ENCODE results near the gene ST6GALNAC4. TPM values are rescaled to one million over a fixed set of nuclear protein-coding genes. Genes with fewer than 3 reads are reported as not detected.

Gene ST6GALNAC4
- total RNA-seq, 4 donors from 2014 or later = 25.2 to 49.7 (median 31.7) TPM

DNA sequence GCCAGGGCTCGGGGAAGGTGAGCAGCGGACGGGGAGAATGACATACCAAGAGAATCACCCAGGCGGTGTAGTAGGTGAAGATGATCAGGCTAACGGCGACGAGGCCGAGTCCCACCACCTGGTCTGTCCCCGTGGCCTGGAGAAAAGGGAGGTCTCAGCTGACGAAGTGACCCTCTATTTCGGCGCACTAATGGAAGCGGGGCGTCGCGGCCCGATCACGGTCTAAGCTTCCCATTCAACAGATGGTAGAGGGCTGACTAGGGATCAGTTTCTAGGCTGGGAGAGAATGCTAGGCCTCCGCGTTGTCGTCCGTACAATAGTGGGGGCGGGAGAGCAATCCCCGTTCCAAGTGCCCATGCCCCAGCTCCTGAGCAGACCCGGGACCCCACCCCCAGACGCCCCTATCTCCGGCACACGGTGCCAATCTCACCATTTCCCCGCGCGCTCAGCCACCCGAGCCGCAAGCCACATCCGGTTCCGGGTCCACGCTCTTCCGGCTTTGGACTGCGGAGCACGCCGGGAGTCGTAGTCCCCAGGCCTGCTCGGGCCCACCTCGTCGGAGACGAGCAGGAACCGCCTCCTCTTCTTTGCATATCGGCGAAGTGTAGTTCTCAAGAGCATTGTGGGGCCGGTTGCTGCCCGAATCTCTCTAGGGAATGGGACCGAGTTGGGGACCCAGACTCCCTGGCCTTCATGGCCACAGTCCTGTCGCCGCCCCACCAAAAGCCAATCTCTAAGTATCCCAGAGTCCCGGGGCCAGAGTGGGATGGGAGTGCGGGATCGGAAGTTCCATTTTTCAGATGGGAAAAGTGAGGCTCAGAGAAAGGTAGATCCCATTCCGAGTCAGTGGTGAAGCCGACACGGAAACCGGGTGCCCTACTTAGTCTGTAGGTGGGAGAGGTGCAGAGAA is 20.8 kb upstream of the ST6GALNAC4 start, which contains the start of gene DPM2:
Gene DPM2 (minus strand): TSS at position 467 of the 910 bp plus-strand sequence. CDS start 34 bp downstream, at position 433.
- WGBS, 2 donors (ENCODE audit: low coverage in 1 of 2) = 3 to 14% methylated on average over 9 to 18 of the region's 60 CpGs
- Histone ChIP-seq H3K9me3 (no peaks in the 10 kb centered on the region), H3K27me3 (no peaks in the 10 kb centered on the region), H3K4me3 (peak within 1 kb of the TSS; percentile 82 to 97), H3K27ac (peak within 1 kb of the TSS; percentile 16 to 76 (median 71)), H3K4me1 (peaks cover 0 to 58% (median 27%) of the 10 kb centered on the region in 3 donors), H3K36me3 (peaks cover 0 to 54% of the 10 kb centered on the region in 2 donors)
- peak; percentile 9 to 57 for TF ChIP-seq POLR2A (IDR thresholded peaks at IDR 0.05)
- TF ChIP-seq POLR2AphosphoS5 (IDR thresholded peaks at IDR 0.05) = peak; percentile 87
- TF ChIP-seq, protein P1, sequence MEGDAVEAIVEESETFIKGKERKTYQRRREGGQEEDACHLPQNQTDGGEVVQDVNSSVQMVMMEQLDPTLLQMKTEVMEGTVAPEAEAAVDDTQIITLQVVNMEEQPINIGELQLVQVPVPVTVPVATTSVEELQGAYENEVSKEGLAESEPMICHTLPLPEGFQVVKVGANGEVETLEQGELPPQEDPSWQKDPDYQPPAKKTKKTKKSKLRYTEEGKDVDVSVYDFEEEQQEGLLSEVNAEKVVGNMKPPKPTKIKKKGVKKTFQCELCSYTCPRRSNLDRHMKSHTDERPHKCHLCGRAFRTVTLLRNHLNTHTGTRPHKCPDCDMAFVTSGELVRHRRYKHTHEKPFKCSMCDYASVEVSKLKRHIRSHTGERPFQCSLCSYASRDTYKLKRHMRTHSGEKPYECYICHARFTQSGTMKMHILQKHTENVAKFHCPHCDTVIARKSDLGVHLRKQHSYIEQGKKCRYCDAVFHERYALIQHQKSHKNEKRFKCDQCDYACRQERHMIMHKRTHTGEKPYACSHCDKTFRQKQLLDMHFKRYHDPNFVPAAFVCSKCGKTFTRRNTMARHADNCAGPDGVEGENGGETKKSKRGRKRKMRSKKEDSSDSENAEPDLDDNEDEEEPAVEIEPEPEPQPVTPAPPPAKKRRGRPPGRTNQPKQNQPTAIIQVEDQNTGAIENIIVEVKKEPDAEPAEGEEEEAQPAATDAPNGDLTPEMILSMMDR (IDR thresholded peaks at IDR 0.05) = no peak
- TF ChIP-seq EP300 (IDR thresholded peaks at IDR 0.05) = no peak
- ATAC-seq = peak; percentile 85

DNA sequence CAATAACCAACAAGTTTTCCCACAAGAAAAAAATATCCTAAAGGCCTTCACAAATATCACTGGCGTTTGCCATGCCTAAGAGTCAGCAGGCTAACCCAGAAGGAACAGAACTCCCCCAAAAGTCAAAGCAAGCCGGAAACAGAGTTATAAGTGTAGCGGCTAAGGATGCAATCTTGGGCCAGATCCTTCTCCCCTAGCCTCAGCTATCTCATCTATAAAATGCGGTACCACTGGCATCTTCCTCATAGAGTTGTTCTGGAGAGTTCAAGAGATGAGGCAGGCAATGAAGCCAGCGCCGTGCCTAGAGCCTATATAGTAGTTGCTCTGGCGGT is 20.2 kb upstream of the ST6GALNAC4 start:
- H3K27ac ChIP-seq = peak overlapping the region in 3 of 4 donors; percentile 71 to 76 (median 71)

DNA sequence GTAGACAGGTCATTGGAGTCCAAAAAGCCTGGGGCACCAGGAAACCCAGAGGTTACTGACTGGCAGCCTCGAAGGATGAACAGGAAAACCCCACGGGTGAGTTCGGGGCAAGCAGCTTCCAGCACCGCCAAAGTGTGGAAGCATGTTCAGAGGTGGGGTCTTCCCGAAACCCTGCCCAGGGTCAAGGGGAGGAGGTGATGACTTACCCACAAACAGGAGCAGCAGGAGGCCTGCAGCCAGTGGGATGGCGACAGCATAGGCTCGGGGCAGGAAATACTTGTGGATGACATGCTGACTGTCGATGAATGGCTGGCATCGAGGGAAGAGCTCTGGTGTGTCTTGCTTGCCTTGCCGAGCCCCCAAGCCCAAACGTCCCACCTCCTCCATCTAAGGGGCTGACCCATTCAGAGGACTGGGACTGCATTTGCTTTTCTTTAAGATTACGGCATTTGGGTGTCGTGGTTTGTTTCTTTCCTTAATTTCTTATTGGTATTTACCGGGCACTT is 19.6 kb upstream of the ST6GALNAC4 start:
- H3K4me1 ChIP-seq = peaks cover 0 to 49% (median 22%) of the 10 kb centered on the region in 3 donors
- TF ChIP-seq POLR2A (IDR thresholded peaks at IDR 0.05) (no peak), POLR2AphosphoS5 (IDR thresholded peaks at IDR 0.05) (no peak), EP300 (IDR thresholded peaks at IDR 0.05) (no peak)
- TF ChIP-seq, protein P1 (IDR thresholded peaks at IDR 0.05) = no peak
- H3K27ac ChIP-seq = no peak overlapping the region
- H3K36me3 ChIP-seq = peaks cover 0 to 42% of the 10 kb centered on the region in 2 donors
- H3K27me3 ChIP-seq = no peaks in the 10 kb centered on the region
- no peaks in the 10 kb centered on the region for H3K9me3 ChIP-seq
- ATAC-seq = no peak
- WGBS, 2 donors (ENCODE audit: low coverage in 1 of 2) = 62 to 74% methylated on average over 4 of the region's 14 CpGs
- H3K4me3 ChIP-seq = peak overlapping the region in 1 of 2 donors; percentile 82

More for the DNA sequence above, 20.2 kb upstream of the ST6GALNAC4 start:
- 0 to 27% methylated on average over 4 of the region's 7 CpGs for WGBS, 2 donors (ENCODE audit: low coverage in 1 of 2)
- TF ChIP-seq POLR2A (IDR thresholded peaks at IDR 0.05) (no peak), POLR2AphosphoS5 (IDR thresholded peaks at IDR 0.05) (no peak), EP300 (IDR thresholded peaks at IDR 0.05) (no peak)
- TF ChIP-seq, protein P1 (IDR thresholded peaks at IDR 0.05) = no peak
- no peak for ATAC-seq
- Histone ChIP-seq H3K36me3 (peaks cover 0 to 48% of the 10 kb centered on the region in 2 donors), H3K9me3 (no peaks in the 10 kb centered on the region), H3K4me3 (peak overlapping the region; percentile 82 to 97), H3K4me1 (peaks cover 0 to 52% (median 21%) of the 10 kb centered on the region in 3 donors), H3K27me3 (no peaks in the 10 kb centered on the region)

DNA sequence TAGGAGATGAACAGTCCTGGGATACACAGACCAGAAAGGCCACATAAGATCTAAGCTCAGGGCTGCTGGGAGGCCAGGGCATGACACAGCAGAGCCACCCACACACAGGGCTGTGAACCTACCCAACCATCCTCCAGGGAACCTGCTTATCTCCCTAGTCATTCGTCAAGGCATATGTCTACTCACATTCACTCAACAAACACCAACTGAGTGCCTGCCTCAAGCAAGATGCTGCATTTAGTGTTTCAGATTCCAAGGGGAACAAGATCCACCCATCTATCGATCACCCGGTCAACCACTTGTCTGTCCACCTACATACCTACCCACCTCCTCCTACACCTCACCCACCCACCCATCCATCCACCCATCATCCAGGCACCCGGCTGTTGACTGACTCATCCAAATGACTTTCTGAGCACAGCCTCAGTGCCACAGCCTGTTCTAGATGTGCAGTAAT is 19.0 kb upstream of the ST6GALNAC4 start:
- Histone ChIP-seq H3K36me3 (peaks cover 0 to 37% of the 10 kb centered on the region in 2 donors), H3K4me1 (peaks cover 0 to 50% (median 29%) of the 10 kb centered on the region in 3 donors), H3K27ac (no peak overlapping the region), H3K27me3 (no peaks in the 10 kb centered on the region), H3K9me3 (no peaks in the 10 kb centered on the region), H3K4me3 (no peak overlapping the region)
- WGBS, 2 donors (ENCODE audit: low coverage in 1 of 2) = 75 to 80% methylated on average over 4 of the region's 4 CpGs
- TF ChIP-seq EP300 (IDR thresholded peaks at IDR 0.05) = no peak
- no peak for ATAC-seq

DNA sequence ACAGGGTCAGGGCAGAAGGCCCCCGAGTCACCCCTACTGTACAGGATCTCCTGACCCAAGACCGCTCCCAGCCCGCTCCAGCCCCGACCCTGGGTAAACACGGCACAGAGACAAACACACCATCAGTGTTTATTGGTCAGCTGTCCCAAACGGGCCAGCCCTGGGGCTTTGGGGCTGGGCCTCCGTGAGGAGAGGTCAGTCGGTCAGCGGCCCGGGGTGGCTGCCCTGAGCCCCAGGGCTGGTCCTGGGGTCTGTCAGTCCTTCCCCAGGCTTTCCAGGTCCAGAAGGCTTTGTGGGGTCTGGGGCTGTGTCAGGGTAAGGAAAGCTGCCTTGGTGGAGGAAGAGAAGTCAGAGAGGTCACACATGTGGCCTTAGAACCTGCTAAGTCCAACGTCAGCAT is 18.1 kb upstream of the ST6GALNAC4 start:
- no peaks in the 10 kb centered on the region for H3K9me3 ChIP-seq
- WGBS, 2 donors (ENCODE audit: low coverage in 1 of 2) = 0 to 33% methylated on average over 1 of the region's 11 CpGs
- H3K27me3 ChIP-seq = peaks cover 6% of the 10 kb centered on the region
- H3K36me3 ChIP-seq = peaks cover 0 to 35% of the 10 kb centered on the region in 2 donors
- no peak overlapping the region for H3K4me3 ChIP-seq
- no peak for ATAC-seq
- TF ChIP-seq EP300 (IDR thresholded peaks at IDR 0.05) (no peak), POLR2A (IDR thresholded peaks at IDR 0.05) (no peak), POLR2AphosphoS5 (IDR thresholded peaks at IDR 0.05) (no peak)
- TF ChIP-seq, protein P1 (IDR thresholded peaks at IDR 0.05) = no peak
- H3K4me1 ChIP-seq = peaks cover 0 to 58% (median 33%) of the 10 kb centered on the region in 3 donors
- no peak overlapping the region for H3K27ac ChIP-seq
